ENCODE results near the gene ATP5PD. TPM values are rescaled to one million over a fixed set of nuclear protein-coding genes. Genes with fewer than 3 reads are reported as not detected.

The ATP5PD gene
- total RNA-seq, 6 experiments from 2014 or later: 362 to 410 (median 386) TPM

DNA sequence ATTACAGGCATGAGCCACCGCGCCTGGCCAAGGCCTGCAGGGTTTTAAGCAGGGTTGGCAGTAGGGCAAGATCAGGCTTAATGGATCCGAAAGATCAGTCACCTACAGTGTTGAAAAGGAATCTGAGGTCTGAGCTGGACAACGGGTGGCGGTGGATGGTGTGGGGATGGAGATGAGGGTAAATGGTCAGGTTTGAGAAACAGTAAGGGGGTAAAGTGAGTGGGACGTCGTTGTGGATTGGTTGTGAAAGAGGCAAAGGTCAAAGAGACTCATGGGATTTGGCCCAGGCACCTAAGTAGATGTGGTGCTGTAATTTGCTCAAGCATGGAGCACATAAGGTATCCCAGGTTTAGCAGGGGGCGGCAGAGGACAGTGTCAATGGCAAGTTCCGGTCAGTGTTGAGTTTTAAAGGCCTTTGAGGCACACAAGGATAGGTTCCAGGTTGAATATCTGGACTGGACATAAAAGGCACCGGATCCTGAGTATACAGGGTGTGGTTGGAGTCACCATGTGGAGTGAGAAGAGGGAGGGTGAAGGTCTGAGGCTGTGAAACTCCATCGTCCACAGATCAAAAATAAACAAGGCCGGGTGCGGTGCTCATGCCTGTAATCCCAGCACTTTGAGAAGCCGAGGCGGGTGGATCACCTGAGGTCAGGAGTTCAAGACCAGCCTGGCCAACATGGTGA, 39.9 kb upstream of the ATP5PD start:
- Mint-ChIP-seq H3K36me3 (ENCODE audit: low read depth) (no peaks in the 10 kb centered on the region), H3K9me3 (no peaks in the 10 kb centered on the region), H3K27ac (peak overlapping the region; percentile 89), H3K4me1 (ENCODE audit: low read depth) (peaks cover 65% of the 10 kb centered on the region), H3K4me3 (peak overlapping the region; percentile 85), H3K27me3 (ENCODE audit: insufficient read depth) (no peaks in the 10 kb centered on the region; the same call in none of the 2 replicates)
- TF ChIP-seq, protein P1, sequence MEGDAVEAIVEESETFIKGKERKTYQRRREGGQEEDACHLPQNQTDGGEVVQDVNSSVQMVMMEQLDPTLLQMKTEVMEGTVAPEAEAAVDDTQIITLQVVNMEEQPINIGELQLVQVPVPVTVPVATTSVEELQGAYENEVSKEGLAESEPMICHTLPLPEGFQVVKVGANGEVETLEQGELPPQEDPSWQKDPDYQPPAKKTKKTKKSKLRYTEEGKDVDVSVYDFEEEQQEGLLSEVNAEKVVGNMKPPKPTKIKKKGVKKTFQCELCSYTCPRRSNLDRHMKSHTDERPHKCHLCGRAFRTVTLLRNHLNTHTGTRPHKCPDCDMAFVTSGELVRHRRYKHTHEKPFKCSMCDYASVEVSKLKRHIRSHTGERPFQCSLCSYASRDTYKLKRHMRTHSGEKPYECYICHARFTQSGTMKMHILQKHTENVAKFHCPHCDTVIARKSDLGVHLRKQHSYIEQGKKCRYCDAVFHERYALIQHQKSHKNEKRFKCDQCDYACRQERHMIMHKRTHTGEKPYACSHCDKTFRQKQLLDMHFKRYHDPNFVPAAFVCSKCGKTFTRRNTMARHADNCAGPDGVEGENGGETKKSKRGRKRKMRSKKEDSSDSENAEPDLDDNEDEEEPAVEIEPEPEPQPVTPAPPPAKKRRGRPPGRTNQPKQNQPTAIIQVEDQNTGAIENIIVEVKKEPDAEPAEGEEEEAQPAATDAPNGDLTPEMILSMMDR (IDR thresholded peaks at IDR 0.05): no peak
- DNase-seq: no peak

DNA sequence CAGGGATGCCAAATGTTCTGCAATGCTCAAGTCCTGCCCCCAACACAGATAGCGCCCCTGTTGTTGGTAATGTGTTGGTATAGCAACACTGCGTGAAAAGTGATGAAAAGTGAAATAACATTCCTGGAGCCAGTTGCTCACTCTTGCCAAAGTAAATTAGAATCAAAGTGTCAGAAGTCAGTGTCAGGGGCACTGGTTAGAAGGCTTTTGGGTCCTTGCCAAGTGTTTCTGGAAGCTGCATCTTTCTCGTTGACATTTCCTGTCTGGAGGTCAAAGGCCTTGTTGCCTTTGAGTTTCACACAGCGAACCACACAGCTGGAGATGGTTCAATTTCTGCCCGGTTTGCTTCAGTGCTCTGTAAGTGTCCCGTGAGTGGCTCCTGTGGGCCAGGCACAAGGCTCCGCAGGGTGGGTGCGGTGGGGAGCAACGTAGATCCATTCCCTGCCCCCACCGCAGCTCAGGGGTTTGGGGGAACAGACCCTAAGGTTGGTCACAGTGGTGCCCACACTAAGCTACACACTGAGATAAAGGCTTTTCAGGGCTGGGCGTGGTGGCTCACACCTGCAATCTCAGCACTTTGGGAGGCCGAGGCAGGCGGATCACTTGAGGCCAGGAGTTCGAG, 37.4 kb upstream of the ATP5PD start:
- H3K4me3 Mint-ChIP-seq: no peak overlapping the region
- no peak overlapping the region for H3K27ac Mint-ChIP-seq
- peaks cover 61% of the 10 kb centered on the region for H3K4me1 Mint-ChIP-seq (ENCODE audit: low read depth)
- H3K36me3 Mint-ChIP-seq (ENCODE audit: low read depth): no peaks in the 10 kb centered on the region
- TF ChIP-seq, protein P1 (IDR thresholded peaks at IDR 0.05): no peak
- no peaks in the 10 kb centered on the region; the same call in none of the 2 replicates for H3K27me3 Mint-ChIP-seq (ENCODE audit: insufficient read depth)
- DNase-seq: no peak
- H3K9me3 Mint-ChIP-seq: no peaks in the 10 kb centered on the region

DNA sequence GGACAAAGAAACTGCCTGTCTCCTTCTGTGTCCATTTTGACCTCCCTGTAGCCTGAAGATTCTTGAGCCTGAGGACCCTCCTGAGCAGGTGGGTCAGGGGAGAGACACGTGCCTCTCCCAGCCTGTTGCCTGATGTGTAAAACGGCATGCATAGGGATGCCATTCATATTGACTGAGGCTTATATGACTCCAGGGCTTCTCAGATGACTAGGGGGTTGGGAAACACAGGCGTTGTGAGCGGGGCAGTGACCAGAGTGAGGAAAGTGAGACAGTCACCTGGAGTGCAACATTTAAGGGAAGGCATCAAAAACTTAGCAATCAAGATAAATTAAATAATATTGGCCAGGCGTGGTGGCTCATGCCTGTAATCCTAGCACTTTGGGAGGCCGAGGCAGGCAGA, 35.9 kb upstream of the ATP5PD start:
- TF ChIP-seq, protein P1 (IDR thresholded peaks at IDR 0.05): no peak
- H3K27ac Mint-ChIP-seq: no peak overlapping the region
- no peak for DNase-seq
- no peaks in the 10 kb centered on the region; the same call in none of the 2 replicates for H3K27me3 Mint-ChIP-seq (ENCODE audit: insufficient read depth)
- H3K9me3 Mint-ChIP-seq: no peaks in the 10 kb centered on the region
- no peak overlapping the region for H3K4me3 Mint-ChIP-seq
- peaks cover 62% of the 10 kb centered on the region for H3K4me1 Mint-ChIP-seq (ENCODE audit: low read depth)
- H3K36me3 Mint-ChIP-seq (ENCODE audit: low read depth): no peaks in the 10 kb centered on the region

DNA sequence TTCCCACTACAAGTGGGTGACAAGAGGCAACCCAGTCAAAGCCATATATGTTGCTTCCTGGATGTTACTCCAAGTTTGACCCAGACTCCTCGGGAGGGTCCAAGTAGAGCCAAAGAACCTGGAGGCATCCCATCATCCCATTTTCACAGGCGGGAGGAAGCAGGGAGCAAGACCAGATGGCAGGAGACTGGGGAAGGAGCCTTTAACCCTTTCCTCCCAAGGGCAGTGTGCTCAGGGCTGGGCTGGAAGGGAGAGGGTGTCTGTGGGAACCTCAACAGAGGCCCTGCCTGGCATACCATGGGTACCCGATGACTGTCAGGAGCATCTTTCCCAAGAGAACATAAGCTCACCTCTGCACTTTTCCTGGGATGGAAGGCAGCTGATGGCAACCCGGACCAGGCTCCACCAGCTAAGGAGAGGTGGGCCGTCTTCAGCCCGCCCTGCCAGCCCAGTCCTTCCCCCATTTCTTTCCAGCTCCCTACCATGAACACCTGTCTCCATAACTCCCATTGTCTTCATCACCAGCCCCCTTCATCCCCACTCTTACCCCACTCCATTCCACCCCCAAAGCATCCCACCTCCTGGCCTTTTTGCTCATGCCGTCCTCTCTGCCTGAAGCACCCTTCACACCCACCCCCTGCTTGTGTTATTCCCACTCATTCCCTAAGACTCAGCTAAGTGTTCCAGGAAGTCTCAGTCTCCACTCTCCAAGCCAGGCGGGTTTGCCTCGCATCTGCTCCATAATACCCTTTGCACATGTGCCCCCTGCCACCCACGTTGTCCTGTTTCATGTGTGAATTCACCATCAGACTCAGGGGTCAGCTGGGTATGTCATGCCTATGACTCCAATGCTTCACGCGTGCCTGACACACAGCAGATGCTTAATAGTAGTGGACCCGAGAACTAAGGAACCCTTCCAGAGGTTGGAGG, 35.1 kb upstream of the ATP5PD start:
- H3K9me3 Mint-ChIP-seq: no peaks in the 10 kb centered on the region
- no peak overlapping the region for H3K4me3 Mint-ChIP-seq
- H3K36me3 Mint-ChIP-seq (ENCODE audit: low read depth): no peaks in the 10 kb centered on the region
- no peak overlapping the region; the same call in 1 of the 2 replicates for H3K27ac Mint-ChIP-seq
- H3K27me3 Mint-ChIP-seq (ENCODE audit: insufficient read depth): no peaks in the 10 kb centered on the region; the same call in none of the 2 replicates
- TF ChIP-seq, protein P1 (IDR thresholded peaks at IDR 0.05): no peak
- peaks cover 55% of the 10 kb centered on the region for H3K4me1 Mint-ChIP-seq (ENCODE audit: low read depth)
- no peak for DNase-seq

DNA sequence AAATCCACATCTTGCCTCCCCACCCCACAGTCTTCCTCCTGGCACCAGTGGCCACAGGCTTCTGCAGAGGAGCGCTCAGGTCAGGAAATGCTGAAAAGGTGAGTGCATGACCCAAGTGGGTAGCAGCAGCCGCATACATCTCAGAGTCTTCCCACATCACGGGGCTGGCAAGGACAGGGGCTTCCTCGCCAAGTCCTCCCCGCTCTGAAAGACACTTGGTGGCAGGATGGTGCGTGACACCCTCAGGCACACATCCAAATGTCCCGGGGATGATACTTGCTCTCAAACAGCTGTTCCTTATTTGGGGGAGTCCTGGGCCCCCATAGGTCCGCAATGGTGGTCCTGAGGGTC, 32.2 kb upstream of the ATP5PD start:
- Mint-ChIP-seq H3K4me1 (ENCODE audit: low read depth) (peaks cover 37% of the 10 kb centered on the region), H3K27me3 (ENCODE audit: insufficient read depth) (no peaks in the 10 kb centered on the region; the same call in none of the 2 replicates), H3K27ac (peak overlapping the region; percentile 88), H3K9me3 (no peaks in the 10 kb centered on the region), H3K36me3 (ENCODE audit: low read depth) (no peaks in the 10 kb centered on the region), H3K4me3 (peak overlapping the region; percentile 72)
- DNase-seq: no peak
- TF ChIP-seq, protein P1 (IDR thresholded peaks at IDR 0.05): no peak

All from HFFc6 (cell line).